Right atrium auricular region (tissue), 2 donors: ENCODE results near the gene KRT5. TPM values are rescaled to one million over a fixed set of nuclear protein-coding genes. Genes with fewer than 3 reads are reported as not detected.
"Not testable (repeated sequence)": the region's sequence is repeated elsewhere in the genome, so short reads cannot be mapped to it uniquely, and the experiment has no call there.

ENCODE experiments used
- DNase-seq: peaks from one replicate; pipeline ENCODE4 v3.0.0-alpha.2; 2019; ENCODE audit warnings: low spot score
- H3K27ac ChIP-seq, 2 donors: fragments of 200-600 bp; sonication (generic); 1 replicate in 1 of 2; 2 replicates in 1 of 2; pipeline ENCODE4 v1.5.1; 2016 to 2019
- H3K27me3 ChIP-seq, 2 donors: fragments of 200-600 bp; sonication (generic); one replicate each; pipeline versions ENCODE4 v1.5.1 to v1.6.0; 2017 to 2019
- H3K36me3 ChIP-seq: fragments of 200-600 bp; sonication (generic); one replicate; pipeline ENCODE4 v1.5.1; 2016
- H3K4me1 ChIP-seq, 2 donors: fragments of 200-600 bp; sonication (generic); one replicate each; pipeline versions ENCODE4 v1.5.1 to v1.6.0; 2017 to 2019
- H3K4me3 ChIP-seq, 2 donors: fragments of 200-600 bp; sonication (generic); 1 replicate in 1 of 2; 2 replicates in 1 of 2; pipeline ENCODE4 v1.5.1; 2017 to 2019; ENCODE audit warnings: mild to moderate bottlenecking in 1 of 2, moderate library complexity in 1 of 2
- H3K9me3 ChIP-seq, 2 donors: fragments of 200-600 bp; sonication (generic); one replicate each; pipeline ENCODE4 v1.5.1; 2019
- CTCF ChIP-seq, 2 donors: fragments of 200-600 bp; sonication (generic); IDR thresholded peaks; one replicate each; pipeline ENCODE4 v1.5.1; 2019; ENCODE audit warnings: antibody characterized with exemption in 2 of 2
- total RNA-seq, 2 donors: library from RNA; depleted of rRNA; stranded (reverse); fragments of >200 nt; gene quantifications; one replicate each; pipeline ENCODE4 v1.1.0, GENCODE V29; 2016

KRT5 gene
- total RNA-seq, 2 donors from 2014 or later = 1.4 to 12.1 TPM

- no peaks in the 10 kb centered on the region for H3K36me3 ChIP-seq
- no peak for DNase-seq
- H3K4me1 ChIP-seq = no peaks in the 10 kb centered on the region
- no peaks in the 10 kb centered on the region for H3K9me3 ChIP-seq
- no peak overlapping the region for H3K27ac ChIP-seq
- TF ChIP-seq CTCF (IDR thresholded peaks at IDR 0.05) = no peak
- H3K4me3 ChIP-seq = no peak overlapping the region
- no peaks in the 10 kb centered on the region for H3K27me3 ChIP-seq
Observed at GRCh38 chr12:52494100-52494499, 26.1 kb downstream of the KRT5 start.

GRCh38 chr12:52493172-52493571 lies 27.0 kb downstream of the KRT5 start, which contains the start of gene KRT6A:
Gene KRT6A, minus strand, starts transcription at chr12:52493257. Its CDS starts 69 bp downstream, at chr12:52493188.
- Histone ChIP-seq H3K9me3 (no peaks in the 10 kb centered on the region), H3K36me3 (no peaks in the 10 kb centered on the region), H3K27me3 (no peaks in the 10 kb centered on the region), H3K27ac (no peak within 1 kb of the TSS), H3K4me1 (no peaks in the 10 kb centered on the region), H3K4me3 (no peak within 1 kb of the TSS)
- no peak for TF ChIP-seq CTCF (IDR thresholded peaks at IDR 0.05)
- no peak for DNase-seq

GRCh38 chr12:52492405-52492804 lies 27.8 kb downstream of the KRT5 start:
- not testable (repeated sequence) for H3K27me3 ChIP-seq, DNase-seq, H3K36me3 ChIP-seq, H3K4me1 ChIP-seq, H3K4me3 ChIP-seq, H3K9me3 ChIP-seq, H3K27ac ChIP-seq

GRCh38 chr12:52491495-52491894 lies 28.7 kb downstream of the KRT5 start:
- H3K4me1 ChIP-seq, H3K36me3 ChIP-seq, H3K4me3 ChIP-seq, H3K27me3 ChIP-seq, H3K27ac ChIP-seq, H3K9me3 ChIP-seq, DNase-seq: not testable (repeated sequence)

GRCh38 chr12:52488736-52489135 lies 31.5 kb downstream of the KRT5 start:
- no peak for TF ChIP-seq CTCF (IDR thresholded peaks at IDR 0.05)
- H3K36me3 ChIP-seq = no peaks in the 10 kb centered on the region
- no peak for DNase-seq
- H3K27ac ChIP-seq = no peak overlapping the region
- H3K27me3 ChIP-seq = no peaks in the 10 kb centered on the region
- H3K4me3 ChIP-seq = no peak overlapping the region
- peaks cover 0 to 7% of the 10 kb centered on the region in 2 donors for H3K9me3 ChIP-seq
- no peaks in the 10 kb centered on the region for H3K4me1 ChIP-seq

DNA sequence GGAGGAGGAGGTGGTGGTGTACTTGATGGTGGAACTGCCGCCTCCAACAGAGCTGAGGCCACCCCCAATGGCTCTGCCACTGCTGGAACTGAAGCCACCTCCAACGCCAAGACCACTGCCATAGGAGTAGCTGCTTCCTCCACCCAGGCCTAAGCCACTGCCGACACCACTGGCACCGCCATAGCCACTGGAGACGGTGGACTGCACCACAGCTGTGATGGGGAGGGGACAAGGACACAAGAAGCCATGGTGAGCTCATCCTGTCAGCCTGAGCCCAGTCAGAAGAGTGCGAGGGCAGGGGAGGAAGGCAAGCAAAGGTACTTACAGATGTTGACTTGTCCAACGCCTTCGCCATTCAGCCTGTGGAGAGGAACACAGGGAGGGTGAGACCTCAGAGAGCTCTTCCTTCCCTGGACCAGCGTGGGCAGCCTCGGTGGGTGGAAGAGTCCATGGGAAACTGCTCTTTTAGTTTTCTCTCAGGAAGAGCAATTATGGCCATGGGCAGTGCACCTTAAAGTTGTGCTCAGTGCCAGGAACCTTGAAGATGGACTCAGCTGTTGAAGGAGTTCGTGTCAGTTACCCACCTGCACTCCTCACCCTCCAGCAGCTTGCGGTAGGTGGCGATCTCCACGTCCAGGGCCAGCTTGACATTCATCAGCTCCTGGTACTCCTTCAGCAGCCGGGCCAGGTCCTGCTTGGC lies 32.3 kb downstream of the KRT5 start:
- not testable (repeated sequence) for H3K27ac ChIP-seq, DNase-seq, H3K4me1 ChIP-seq, H3K9me3 ChIP-seq, H3K36me3 ChIP-seq, H3K27me3 ChIP-seq, H3K4me3 ChIP-seq

DNA sequence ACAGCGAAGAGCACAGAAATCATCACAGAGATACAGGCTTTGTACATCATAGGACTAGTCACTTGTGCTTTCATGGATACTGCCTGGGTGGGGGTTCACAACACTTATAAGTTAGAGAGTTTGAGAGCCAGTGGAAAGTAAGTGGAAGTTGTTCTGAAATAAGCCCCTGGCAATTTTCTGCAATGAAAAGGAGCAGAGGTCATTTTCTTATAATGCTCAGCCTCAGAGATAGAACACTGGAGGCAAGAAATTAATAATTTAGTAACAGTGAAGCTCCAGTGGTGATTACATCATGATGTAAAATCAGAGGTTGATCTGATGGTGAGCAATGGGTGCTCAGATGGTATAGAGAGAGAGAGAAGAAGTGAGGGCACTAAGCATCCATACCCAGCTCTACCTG lies 33.0 kb downstream of the KRT5 start:
- Histone ChIP-seq H3K4me3 (no peak overlapping the region), H3K36me3 (no peaks in the 10 kb centered on the region), H3K27me3 (no peaks in the 10 kb centered on the region), H3K9me3 (peaks cover 0 to 7% of the 10 kb centered on the region in 2 donors), H3K27ac (no peak overlapping the region), H3K4me1 (no peaks in the 10 kb centered on the region)
- no peak for TF ChIP-seq CTCF (IDR thresholded peaks at IDR 0.05)
- DNase-seq = no peak
